DOHH2 (cell line): Measurements from ENCODE around the gene CYP3A5.

Source experiments
- EZH2phosphoT487 ChIP-seq: fragments of 200-600 bp; sonication (generic); IDR thresholded peaks from 2 replicates; pipeline ENCODE4 v1.6.1; 2017; ENCODE audit warnings: borderline replicate concordance, mild to moderate bottlenecking, antibody characterized with exemption, low read length, moderate library complexity, mixed read lengths
- TF ChIP-seq, protein P1 (sequence below): fragments of 200-600 bp; sonication (generic); IDR thresholded peaks from one replicate; pipeline ENCODE4 v1.5.1; 2014; ENCODE audit warnings: antibody characterized with exemption, mild to moderate bottlenecking, low read depth, low read length; ENCODE audit not compliant: poor library complexity, severe bottlenecking

DNA sequence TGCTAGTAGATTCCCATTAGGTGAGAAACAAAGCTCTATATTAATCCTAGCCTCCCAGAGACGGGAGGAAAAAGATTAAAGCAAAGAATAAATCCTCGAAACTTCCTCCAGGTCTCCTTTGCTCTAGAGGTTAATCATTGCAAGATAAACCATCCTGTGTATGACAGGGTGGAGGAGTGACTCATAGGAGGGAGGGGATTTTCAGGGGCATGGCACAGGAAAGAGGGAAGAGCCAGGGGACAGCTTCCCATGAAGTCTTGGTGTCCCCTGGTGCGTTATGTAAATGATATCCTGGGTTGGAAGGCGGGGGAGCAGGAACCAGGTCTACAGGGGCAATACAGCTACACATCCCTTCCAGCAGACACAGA is 780 bp downstream of the CYP3A5 start:
- TF ChIP-seq, protein P1, sequence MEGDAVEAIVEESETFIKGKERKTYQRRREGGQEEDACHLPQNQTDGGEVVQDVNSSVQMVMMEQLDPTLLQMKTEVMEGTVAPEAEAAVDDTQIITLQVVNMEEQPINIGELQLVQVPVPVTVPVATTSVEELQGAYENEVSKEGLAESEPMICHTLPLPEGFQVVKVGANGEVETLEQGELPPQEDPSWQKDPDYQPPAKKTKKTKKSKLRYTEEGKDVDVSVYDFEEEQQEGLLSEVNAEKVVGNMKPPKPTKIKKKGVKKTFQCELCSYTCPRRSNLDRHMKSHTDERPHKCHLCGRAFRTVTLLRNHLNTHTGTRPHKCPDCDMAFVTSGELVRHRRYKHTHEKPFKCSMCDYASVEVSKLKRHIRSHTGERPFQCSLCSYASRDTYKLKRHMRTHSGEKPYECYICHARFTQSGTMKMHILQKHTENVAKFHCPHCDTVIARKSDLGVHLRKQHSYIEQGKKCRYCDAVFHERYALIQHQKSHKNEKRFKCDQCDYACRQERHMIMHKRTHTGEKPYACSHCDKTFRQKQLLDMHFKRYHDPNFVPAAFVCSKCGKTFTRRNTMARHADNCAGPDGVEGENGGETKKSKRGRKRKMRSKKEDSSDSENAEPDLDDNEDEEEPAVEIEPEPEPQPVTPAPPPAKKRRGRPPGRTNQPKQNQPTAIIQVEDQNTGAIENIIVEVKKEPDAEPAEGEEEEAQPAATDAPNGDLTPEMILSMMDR: no peak
- TF ChIP-seq EZH2phosphoT487: no peak
